HG03378 (cell line): Measurements from ENCODE around the gene AKAP9.
"Not testable (repeated sequence)": the region's sequence is repeated elsewhere in the genome, so short reads cannot be mapped to it uniquely, and the experiment has no call there.

Experiments
- ATAC-seq: cut with Tn5 transposase; IDR thresholded peaks from one replicate; pipeline ENCODE4 v1.9.1; 2021; ENCODE audit warnings: mild to moderate bottlenecking, moderate library complexity; ENCODE audit not compliant: unreplicated experiment

Gene AKAP9

DNA sequence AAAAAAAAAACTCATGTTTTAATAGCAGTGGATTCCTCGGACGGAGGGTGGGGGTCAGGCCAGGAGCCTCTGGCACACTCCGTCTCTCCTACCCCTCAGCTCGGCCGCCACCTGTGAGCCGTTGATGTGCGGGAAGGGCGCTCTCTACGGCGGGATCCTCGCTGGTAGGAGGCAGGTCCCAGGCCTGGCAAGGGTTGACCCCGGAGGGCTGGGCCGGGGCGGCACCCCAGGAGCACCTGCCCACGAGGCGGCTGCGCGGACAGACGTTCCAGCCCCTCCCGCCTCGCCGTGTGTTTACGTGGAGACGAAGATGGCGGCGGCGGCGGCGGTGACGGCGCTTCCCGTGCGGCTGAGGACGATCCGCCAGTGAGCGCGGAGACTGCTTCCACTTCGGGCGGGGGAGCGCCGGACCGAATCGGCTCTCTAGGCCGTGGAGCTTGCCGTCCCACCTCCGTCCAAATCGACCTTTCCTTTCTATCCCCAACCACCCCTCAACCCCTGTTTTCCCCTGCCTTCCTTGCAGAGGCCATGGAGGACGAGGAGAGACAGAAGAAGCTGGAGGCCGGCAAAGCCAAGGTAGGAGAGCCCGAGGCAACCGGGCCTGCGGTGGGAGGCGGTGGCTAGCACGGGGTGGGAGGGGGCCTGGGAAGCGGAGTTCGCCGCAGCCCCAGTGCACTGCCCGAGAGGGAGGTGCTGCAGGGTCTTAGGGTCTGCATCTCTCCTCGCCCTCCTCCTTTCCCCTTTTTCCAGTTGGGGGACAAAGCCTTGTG is at the start of gene AKAP9:
AKAP9 (plus strand) TSS at position 291 of the 770 bp plus-strand sequence; CDS start at position 529, 238 bp downstream.
- ATAC-seq, result peak; percentile 82

- no peak for ATAC-seq
These were observed 48.5 kb upstream of the AKAP9 start for GRCh38 chr7:91892099-91892705.

GRCh38 chr7:91892821-91893340 is 47.8 kb upstream of the AKAP9 start:
- ATAC-seq, result no peak

DNA sequence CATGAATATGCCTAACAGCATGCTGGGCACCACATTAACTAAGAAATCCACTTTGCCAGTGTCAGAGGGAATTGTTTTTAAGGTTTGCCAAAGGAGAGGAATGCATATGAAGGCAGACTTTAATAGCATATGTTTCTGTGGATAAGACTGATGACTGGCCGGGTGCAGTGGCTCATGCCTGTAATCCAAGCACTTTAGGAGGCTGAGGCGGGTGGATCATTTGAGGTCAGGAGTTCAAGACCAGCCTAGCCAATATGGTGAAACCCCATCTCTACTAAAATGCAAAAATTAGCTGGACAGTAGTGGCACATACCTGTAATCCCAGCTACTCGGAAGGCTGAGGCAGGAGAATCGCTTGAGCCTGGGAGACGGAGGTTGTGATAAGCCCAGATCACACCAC is 47.0 kb upstream of the AKAP9 start:
- not testable (repeated sequence) for ATAC-seq

- ATAC-seq, result no peak
These were observed 45.7 kb upstream of the AKAP9 start for GRCh38 chr7:91894781-91895480.

- ATAC-seq, result no peak
These were observed 42.2 kb upstream of the AKAP9 start for GRCh38 chr7:91898240-91898992.

DNA sequence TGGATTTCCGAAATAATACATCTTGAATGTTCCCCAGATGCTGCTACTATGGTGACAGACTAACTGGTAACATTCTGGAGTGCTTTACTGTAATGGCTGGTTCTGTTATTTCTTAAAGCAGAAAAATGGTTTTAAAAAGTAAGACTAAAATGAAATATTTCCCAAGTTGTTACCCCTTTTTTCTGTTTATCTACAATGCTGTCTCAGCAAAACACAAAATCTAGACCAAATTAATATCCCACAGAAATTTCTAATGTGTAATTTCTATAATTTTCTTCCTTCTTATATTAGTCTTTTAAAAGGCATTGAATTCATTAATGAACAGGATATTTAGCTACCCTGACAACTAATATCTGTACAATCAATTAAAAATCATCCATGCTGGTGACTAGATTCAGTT is 41.1 kb upstream of the AKAP9 start:
- no peak for ATAC-seq

DNA sequence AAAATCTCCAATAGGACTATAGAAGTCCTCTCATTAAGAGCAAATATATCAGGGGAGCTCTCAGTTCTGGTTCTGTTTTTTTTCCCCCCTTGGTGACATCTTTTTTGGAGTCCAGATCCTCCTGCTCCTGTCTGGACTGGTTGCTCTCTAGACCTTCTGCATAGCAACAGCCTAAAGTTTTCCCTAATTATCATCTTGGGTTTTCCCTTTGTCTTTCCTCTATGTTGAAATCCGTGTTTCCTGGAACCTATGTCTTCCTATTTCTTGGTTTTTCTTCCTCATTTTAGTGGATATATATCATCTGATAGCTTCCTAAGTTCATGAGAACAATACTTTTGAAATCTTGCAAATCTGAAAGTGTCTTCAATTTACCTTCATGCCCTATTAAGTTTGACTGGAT is 30.5 kb upstream of the AKAP9 start:
- no peak for ATAC-seq

- no peak for ATAC-seq
These were observed 29.5 kb upstream of the AKAP9 start for GRCh38 chr7:91911121-91911520.

DNA sequence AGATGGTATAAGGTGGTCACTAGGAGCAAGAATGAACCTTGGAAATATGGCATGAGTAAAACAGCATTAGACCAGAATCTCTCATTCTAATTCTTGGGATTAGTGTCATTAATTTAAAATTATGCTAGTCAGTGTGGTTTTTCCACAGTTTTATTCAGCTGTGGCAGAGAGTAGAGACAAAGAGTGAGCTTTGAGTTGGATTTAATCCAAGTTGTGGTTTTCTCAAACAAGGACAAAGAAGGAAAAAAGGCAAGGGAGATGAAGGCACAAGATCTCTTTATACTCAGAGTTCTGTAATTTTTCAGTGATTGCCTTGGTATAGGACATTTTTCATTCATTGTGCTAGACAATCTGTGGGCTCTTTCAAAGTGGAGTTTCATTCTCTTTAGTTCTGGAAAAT is 28.2 kb upstream of the AKAP9 start:
- no peak for ATAC-seq

DNA sequence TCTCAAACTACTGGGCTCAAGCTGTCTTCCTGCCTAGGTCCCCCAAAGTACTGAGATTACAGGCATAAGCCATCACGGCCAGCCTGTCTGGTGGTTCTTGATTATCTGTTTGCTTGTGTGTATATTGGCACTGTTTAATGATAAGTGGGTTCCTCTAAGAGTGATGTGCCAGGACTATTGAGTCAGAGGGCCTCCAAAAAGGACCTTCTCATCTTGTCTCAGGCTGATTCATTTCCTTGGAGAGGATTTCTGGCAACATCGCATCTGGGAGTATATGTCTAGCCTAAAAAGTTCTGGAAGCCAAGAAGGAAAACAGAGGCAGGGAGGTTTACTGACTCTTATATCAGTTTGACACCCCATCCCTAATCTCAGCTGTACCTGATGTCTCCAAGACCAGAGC is 27.1 kb upstream of the AKAP9 start:
- no peak for ATAC-seq

GRCh38 chr7:91915401-91916050 is 25.1 kb upstream of the AKAP9 start:
- ATAC-seq, result no peak

DNA sequence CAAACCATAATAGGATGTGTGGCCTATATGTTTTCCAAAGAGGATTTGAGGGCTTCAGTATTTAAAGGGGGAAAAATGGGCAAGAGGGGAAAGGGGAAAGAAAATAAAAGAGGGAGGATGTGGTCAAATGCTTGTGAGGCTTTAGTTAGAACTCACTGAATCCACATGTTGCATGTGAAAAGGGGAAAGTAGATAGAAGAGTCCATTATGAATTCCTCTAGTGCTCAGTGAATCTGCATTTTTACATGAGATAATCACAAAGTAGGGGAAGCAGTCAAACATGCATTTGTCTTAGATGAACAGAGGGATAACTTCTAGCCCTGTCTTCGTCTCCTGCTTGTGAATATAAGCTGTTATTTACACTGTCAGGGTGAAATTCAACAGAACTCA is 24.6 kb upstream of the AKAP9 start:
- ATAC-seq, result no peak

- ATAC-seq, result no peak
These were observed 22.3 kb upstream of the AKAP9 start for GRCh38 chr7:91918356-91918755.

DNA sequence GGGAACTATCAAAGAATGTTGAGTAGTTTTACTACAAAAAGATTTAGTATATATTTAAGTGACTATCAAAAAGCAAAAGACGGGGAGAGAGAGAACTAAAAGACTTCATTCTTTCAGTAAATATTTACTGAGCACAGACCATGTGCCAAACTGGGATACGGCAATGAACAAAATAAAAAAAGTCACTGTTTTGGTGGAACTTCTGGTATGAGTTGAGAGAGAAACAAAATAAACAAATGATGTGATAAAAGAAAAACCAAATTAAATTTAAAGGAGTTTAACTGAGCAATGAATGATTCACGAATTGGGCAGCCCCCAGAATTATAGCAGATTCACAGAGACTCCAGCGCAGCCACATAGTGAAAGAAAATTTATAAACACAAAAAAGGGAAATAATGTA is 17.8 kb upstream of the AKAP9 start:
- ATAC-seq, result no peak

DNA sequence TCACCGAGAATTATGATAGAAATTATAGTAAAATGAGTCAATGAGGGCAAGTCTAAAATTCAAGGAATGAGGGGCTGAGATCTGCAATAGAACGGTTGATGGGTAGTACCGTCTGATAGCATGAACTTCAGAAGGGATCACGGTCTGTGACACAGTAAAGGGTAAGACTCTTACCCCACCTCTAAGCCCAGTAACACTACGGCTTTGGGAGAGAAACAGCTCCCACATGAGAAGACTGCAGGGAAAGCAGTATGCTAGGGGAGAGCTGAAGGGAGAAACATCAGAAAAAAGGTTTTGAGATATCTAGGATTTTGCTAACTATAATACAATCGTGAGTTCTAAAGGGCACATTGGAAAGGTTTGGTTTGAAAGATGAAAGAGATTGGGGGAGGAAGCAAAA is 12.8 kb upstream of the AKAP9 start:
- no peak for ATAC-seq

- peak; percentile 91 for ATAC-seq
These were observed 11.2 kb upstream of the AKAP9 start for GRCh38 chr7:91929463-91929862.

GRCh38 chr7:91940171-91940570 is 491 bp upstream of the AKAP9 start:
- peak; percentile 21 for ATAC-seq

- peak; percentile 34 for ATAC-seq
These were observed 788 bp downstream of the AKAP9 start for GRCh38 chr7:91941450-91941849.

DNA sequence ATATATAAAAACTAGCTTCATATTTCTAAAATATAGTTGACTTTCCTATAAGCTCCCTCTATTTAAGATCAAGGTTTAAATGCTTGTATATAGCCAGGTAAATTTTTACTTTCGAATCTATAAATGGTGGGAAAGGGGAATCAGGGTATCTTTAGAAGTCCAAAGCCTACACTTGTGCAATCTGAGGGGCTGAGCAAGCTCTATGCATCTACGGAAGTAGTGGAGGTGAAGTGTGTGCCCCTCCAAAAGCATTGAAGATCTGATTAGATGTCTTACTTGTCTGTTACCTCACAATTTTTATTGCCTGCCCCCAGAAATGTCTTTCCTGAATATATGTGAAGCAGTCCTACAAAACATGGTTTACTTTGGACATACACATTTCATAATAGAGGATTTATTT is 1.6 kb downstream of the AKAP9 start:
- no peak for ATAC-seq

- not testable (repeated sequence) for ATAC-seq
These were observed 4.3 kb downstream of the AKAP9 start for GRCh38 chr7:91944970-91945369.
